ENCODE results near the gene CAMSAP1. TPM values are rescaled to one million over a fixed set of nuclear protein-coding genes. Genes with fewer than 3 reads are reported as not detected.

CAMSAP1 gene
- total and polyA plus RNA-seq, 2 of the 4 experiments (the other 2 are of a cell fraction), result 8.2 to 19.5 TPM

DNA sequence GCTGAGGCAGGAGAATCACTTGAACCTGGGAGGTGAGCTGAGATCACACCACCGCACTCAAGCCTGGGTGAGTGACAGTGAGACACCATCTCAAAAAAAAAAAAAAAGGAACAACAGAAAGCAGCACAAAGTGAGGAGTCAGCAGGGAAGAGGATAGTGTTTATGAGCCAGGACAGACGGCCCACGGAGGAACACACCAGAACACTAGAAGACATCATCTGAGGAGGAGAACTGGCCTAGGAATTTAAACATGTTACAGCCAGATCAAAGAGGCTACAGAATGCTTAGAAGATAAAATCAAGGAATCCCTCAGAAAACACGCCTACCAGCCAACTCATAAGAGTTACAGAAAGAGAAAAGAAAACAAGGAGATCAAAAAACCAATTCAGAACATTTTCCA lies 41.6 kb upstream of the CAMSAP1 start:
- WGBS, 2 experiments (ENCODE audit: extremely low coverage in 2 of 2, insufficient read length in 1 of 2), result no CpG with 5 or more reads among the region's 4 CpGs
- Histone ChIP-seq H3K9me1 (ENCODE audit: insufficient read depth, low read length) (peaks cover 4% of the 10 kb centered on the region), H3K56ac (ENCODE audit: extremely low read depth, insufficient read depth, low read length) (no peak overlapping the region), H3K4ac (ENCODE audit: low read depth, low read length) (no peak overlapping the region), H3K4me1 (ENCODE audit: control insufficient read depth, insufficient read depth, low read length) (peaks cover 7% of the 10 kb centered on the region), H3K9me3 (ENCODE audit: control insufficient read depth, insufficient read depth, low read length) (no peaks in the 10 kb centered on the region), H3K4me3 (ENCODE audit: insufficient read depth, low read depth, low read length) (no peak overlapping the region), H4K20me1 (ENCODE audit: insufficient read depth, low read length) (peaks cover 6% of the 10 kb centered on the region), H2BK5ac (ENCODE audit: low read depth, low read length, poor library complexity, severe bottlenecking) (no peak overlapping the region), H3K9ac (ENCODE audit: low read depth, low read length) (no peak overlapping the region), H2BK20ac (ENCODE audit: low read depth, low read length) (no peak overlapping the region), H3K4me2 (ENCODE audit: low read depth, low read length) (no peak overlapping the region), H2AFZ (replicated peaks; ENCODE audit: low read length, poor library complexity) (no peak overlapping the region), H3K18ac (ENCODE audit: low read depth, low read length) (no peak overlapping the region), H2BK120ac (ENCODE audit: low read depth, low read length) (no peak overlapping the region), H4K8ac (ENCODE audit: low read depth in 2 of 2, low read length in 2 of 2) (no peak overlapping the region), H3K36me3 (ENCODE audit: control insufficient read depth, insufficient read depth, low read length) (peaks cover 45% of the 10 kb centered on the region), H4K5ac (ENCODE audit: low read depth, low read length) (no peak overlapping the region), H3K27ac (ENCODE audit: insufficient read depth, low read length) (no peak overlapping the region), H3K27me3 (ENCODE audit: control insufficient read depth, insufficient read depth, low read length) (no peaks in the 10 kb centered on the region), H2AK5ac (ENCODE audit: low read depth, low read length) (no peak overlapping the region), H3K23ac (ENCODE audit: low read depth, low read length) (no peak overlapping the region), H4K91ac (ENCODE audit: insufficient read depth, low read depth, low read length) (no peak overlapping the region), H3K14ac (replicated peaks; ENCODE audit: low read depth, low read length) (no peak overlapping the region), H2BK15ac (ENCODE audit: low read depth, low read length) (no peak overlapping the region), H2AK9ac (replicated peaks; ENCODE audit: low read depth, low read length, poor library complexity) (no peak overlapping the region), H3K79me1 (ENCODE audit: low read depth in 1 of 2, low read length in 2 of 2) (peaks cover 4 to 31% of the 10 kb centered on the region in 2 experiments; a peak in 3 of 4 replicates)
- CTCF ChIA-PET, result no interaction called here
- POLR2A ChIA-PET (ENCODE audit: unreplicated experiment), result no interaction called here
- dilution Hi-C loops (cut with HindIII; ENCODE audit: low sequenced_read_pairs, unreplicated experiment) (no loop called here), intact Hi-C loops (cut with micrococcal nuclease) (no loop called here), in situ Hi-C loops (cut with MboI; ENCODE audit: low sequenced_read_pairs) (loop anchor here (25.0 kb wide), 1 partner anchor 337 kb away; a partner anchor contains a TSS)
- TF ChIP-seq NFE2L2 (IDR thresholded peaks at IDR 0.05; ENCODE audit: low read depth, low read length), result no peak
- no peak for TF ChIP-seq CEBPB (IDR thresholded peaks at IDR 0.05; ENCODE audit: low read depth, low read length)
- no peak for TF ChIP-seq SMC3 (IDR thresholded peaks at IDR 0.05; ENCODE audit: low read depth, low read length)
- TF ChIP-seq BHLHE40 (IDR thresholded peaks at IDR 0.05; ENCODE audit: low read depth, low read length), result no peak
- TF ChIP-seq USF2 (IDR thresholded peaks at IDR 0.05; ENCODE audit: low read depth, low read length), result no peak
- TF ChIP-seq RFX5 (IDR thresholded peaks at IDR 0.05; ENCODE audit: low read depth, low read length), result no peak
- no peak for TF ChIP-seq CHD1 (IDR thresholded peaks at IDR 0.05; ENCODE audit: low read depth, low read length)
- TF ChIP-seq, protein P1, sequence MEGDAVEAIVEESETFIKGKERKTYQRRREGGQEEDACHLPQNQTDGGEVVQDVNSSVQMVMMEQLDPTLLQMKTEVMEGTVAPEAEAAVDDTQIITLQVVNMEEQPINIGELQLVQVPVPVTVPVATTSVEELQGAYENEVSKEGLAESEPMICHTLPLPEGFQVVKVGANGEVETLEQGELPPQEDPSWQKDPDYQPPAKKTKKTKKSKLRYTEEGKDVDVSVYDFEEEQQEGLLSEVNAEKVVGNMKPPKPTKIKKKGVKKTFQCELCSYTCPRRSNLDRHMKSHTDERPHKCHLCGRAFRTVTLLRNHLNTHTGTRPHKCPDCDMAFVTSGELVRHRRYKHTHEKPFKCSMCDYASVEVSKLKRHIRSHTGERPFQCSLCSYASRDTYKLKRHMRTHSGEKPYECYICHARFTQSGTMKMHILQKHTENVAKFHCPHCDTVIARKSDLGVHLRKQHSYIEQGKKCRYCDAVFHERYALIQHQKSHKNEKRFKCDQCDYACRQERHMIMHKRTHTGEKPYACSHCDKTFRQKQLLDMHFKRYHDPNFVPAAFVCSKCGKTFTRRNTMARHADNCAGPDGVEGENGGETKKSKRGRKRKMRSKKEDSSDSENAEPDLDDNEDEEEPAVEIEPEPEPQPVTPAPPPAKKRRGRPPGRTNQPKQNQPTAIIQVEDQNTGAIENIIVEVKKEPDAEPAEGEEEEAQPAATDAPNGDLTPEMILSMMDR (conservative IDR thresholded peaks at IDR 0.05; ENCODE audit: low read depth, low read length), result no peak
- TF ChIP-seq MAZ (IDR thresholded peaks at IDR 0.05; ENCODE audit: borderline replicate concordance, low read depth, low read length), result no peak
- TF ChIP-seq, protein P2, sequence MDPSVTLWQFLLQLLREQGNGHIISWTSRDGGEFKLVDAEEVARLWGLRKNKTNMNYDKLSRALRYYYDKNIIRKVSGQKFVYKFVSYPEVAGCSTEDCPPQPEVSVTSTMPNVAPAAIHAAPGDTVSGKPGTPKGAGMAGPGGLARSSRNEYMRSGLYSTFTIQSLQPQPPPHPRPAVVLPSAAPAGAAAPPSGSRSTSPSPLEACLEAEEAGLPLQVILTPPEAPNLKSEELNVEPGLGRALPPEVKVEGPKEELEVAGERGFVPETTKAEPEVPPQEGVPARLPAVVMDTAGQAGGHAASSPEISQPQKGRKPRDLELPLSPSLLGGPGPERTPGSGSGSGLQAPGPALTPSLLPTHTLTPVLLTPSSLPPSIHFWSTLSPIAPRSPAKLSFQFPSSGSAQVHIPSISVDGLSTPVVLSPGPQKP (IDR thresholded peaks at IDR 0.05; ENCODE audit: borderline replicate concordance, low read depth, low read length), result no peak
- TF ChIP-seq MXI1 (IDR thresholded peaks at IDR 0.05; ENCODE audit: borderline replicate concordance, low read depth, low read length), result no peak
- TF ChIP-seq POLR2A (IDR thresholded peaks at IDR 0.05; ENCODE audit: low read depth, low read length), result no peak
- DNase-seq (no peak), ATAC-seq (ENCODE audit: low read depth) (no peak)
- no TSS peak for BruUV-seq (replicated peaks)

Data from IMR-90 (cell line).